Upper lobe of left lung (tissue), 4 donors: Measurements from ENCODE around the gene HS3ST5.

ENCODE experiments used
- CTCF ChIP-seq, 6 experiments: fragments of 450-650 bp in 4 of 6; fragments of 200-600 bp in 2 of 6; sonication (generic) in 2 of 6; IDR thresholded peaks; one replicate each; pipeline ENCODE4 v1.5.1; 2016 to 2019; ENCODE audit warnings: antibody characterized with exemption in 6 of 6
- EP300 ChIP-seq, 4 donors: sonication (generic); formaldehyde crosslinking; IDR thresholded peaks; one replicate each; pipeline ENCODE4 v1.5.1; 2017; ENCODE audit warnings: antibody characterized with exemption in 4 of 4, control low read depth in 2 of 4
- POLR2A ChIP-seq, 4 donors: fragments of 450-650 bp; IDR thresholded peaks; one replicate each; pipeline ENCODE4 v1.5.1; 2016 to 2017; ENCODE audit warnings: antibody characterized with exemption in 4 of 4, mild to moderate bottlenecking in 2 of 4
- POLR2AphosphoS5 ChIP-seq, 2 donors: sonication (generic); formaldehyde crosslinking; IDR thresholded peaks; one replicate each; pipeline ENCODE4 v1.5.1; 2017; ENCODE audit warnings: antibody characterized with exemption in 2 of 2

GRCh38 chr6:114389111-114389510, 46.3 kb upstream of the HS3ST5 start:
- no peak for TF ChIP-seq POLR2AphosphoS5 (IDR thresholded peaks at IDR 0.05)
- TF ChIP-seq POLR2A (IDR thresholded peaks at IDR 0.05), result no peak
- TF ChIP-seq EP300 (IDR thresholded peaks at IDR 0.05), result no peak
- no peak for TF ChIP-seq CTCF (IDR thresholded peaks at IDR 0.05)
